A673 (cell line): ENCODE measurements around the gene ITGB8. TPM values are rescaled to one million over a fixed set of nuclear protein-coding genes. Genes with fewer than 3 reads are reported as not detected.

Experiments
- BruUV-seq: library from RNA; stranded (reverse); fragments of 400-500 nt; replicated peaks from 2 replicates; lab custom pipeline; 2021; lab: Mats Ljungman, UMichigan
- CTCF ChIA-PET: fragments of 300-600 bp; sonication (Branson Sonifier 250); formaldehyde crosslinking; loops from one replicate; lab custom pipeline; 2022; ENCODE audit warnings: antibody characterized with exemption; lab: Charles Lee
- POLR2A ChIA-PET: fragments of 300-600 bp; sonication (Branson Sonifier 250); formaldehyde crosslinking; loops from one replicate; lab custom pipeline; 2022; ENCODE audit warnings: antibody characterized with exemption; ENCODE audit not compliant: low non-redundant PET; lab: Charles Lee
- DNase-seq: peaks from one replicate; pipeline ENCODE4 v3.0.0-alpha.2; 2015; ENCODE audit warnings: low spot score
- H3K27ac ChIP-seq: fragments of 200-600 bp; sonication (generic); 2 replicates; pipeline ENCODE4 v1.5.1; 2016; ENCODE audit warnings: mixed run types, low read depth, mild to moderate bottlenecking, mixed read lengths, antibody characterized with exemption, low read length; ENCODE audit not compliant: poor library complexity, severe bottlenecking
- H3K27me3 ChIP-seq: fragments of 200-600 bp; sonication (generic); replicated peaks from 2 replicates; pipeline ENCODE4 v1.6.1; 2017; ENCODE audit warnings: mixed run types, low read depth, mild to moderate bottlenecking, mixed read lengths, antibody characterized with exemption, low read length; ENCODE audit not compliant: insufficient read depth, poor library complexity
- H3K36me3 ChIP-seq: fragments of 200-600 bp; sonication (generic); 2 replicates; pipeline ENCODE4 v1.6.1; 2016; ENCODE audit warnings: mixed run types, mild to moderate bottlenecking, mixed read lengths, antibody characterized with exemption, low read length; ENCODE audit not compliant: insufficient read depth, poor library complexity, severe bottlenecking
- H3K4me1 ChIP-seq: fragments of 200-600 bp; sonication (generic); 2 replicates; pipeline ENCODE4 v1.6.1; 2017; ENCODE audit warnings: mixed run types, mild to moderate bottlenecking, mixed read lengths, antibody characterized with exemption, low read length; ENCODE audit not compliant: insufficient read depth, poor library complexity, severe bottlenecking
- H3K4me3 ChIP-seq: fragments of 200-600 bp; sonication (generic); 2 replicates; pipeline ENCODE4 v1.5.1; 2016; ENCODE audit warnings: low read depth, mixed run types, mild to moderate bottlenecking, mixed read lengths, low read length; ENCODE audit not compliant: poor library complexity, severe bottlenecking
- H3K9me3 ChIP-seq: fragments of 200-600 bp; sonication (generic); 2 replicates; pipeline ENCODE4 v1.6.1; 2016; ENCODE audit warnings: mixed run types, low read depth, mild to moderate bottlenecking, mixed read lengths, antibody characterized with exemption, low read length; ENCODE audit not compliant: poor library complexity, severe bottlenecking
- CTCF ChIP-seq: fragments of 300-800, 200-600 bp; sonication (generic); conservative IDR thresholded peaks from 2 replicates; pipeline ENCODE4 v1.5.1; 2017; ENCODE audit warnings: low read depth, mild to moderate bottlenecking, antibody characterized with exemption, low read length, moderate library complexity, mixed read lengths
- EZH2 ChIP-seq: fragments of 200-600 bp; sonication (generic); IDR thresholded peaks from 2 replicates; pipeline ENCODE4 v1.6.1; 2017; ENCODE audit warnings: borderline replicate concordance, low read depth, mild to moderate bottlenecking, mixed read lengths, antibody characterized with exemption, low read length; ENCODE audit not compliant: poor library complexity, severe bottlenecking
- intact Hi-C: fragments of 100-400 bp; cut with micrococcal nuclease; formaldehyde crosslinking; loops from one replicate; pipeline ENCODE4 v1.10.0; 2022; ENCODE audit not compliant: unreplicated experiment
- total RNA-seq: library from RNA; stranded (reverse); gene quantifications from 2 replicates; pipeline ENCODE4 v1.2.3, GENCODE V29; 2021

ITGB8 gene
- total RNA-seq, 1 experiment from 2014 or later = 1.3 TPM

- Histone ChIP-seq H3K36me3 (no peaks in the 10 kb centered on the region), H3K27ac (peak overlapping the region; percentile 28), H3K4me1 (peaks cover 17% of the 10 kb centered on the region), H3K4me3 (no peak overlapping the region), H3K27me3 (no peaks in the 10 kb centered on the region), H3K9me3 (no peaks in the 10 kb centered on the region)
- ChIA-PET CTCF (interaction anchor here (0.6 to 0.7 kb wide), 3 partner anchors 33 to 675 kb away, joined by 3 to 6 read pairs (median 5); no protein-coding TSS in a partner anchor), POLR2A (interaction anchor here (0.7 to 0.8 kb wide), 3 partner anchors 57 to 1457 kb away, joined by 3 to 9 read pairs (median 6); no protein-coding TSS in a partner anchor)
- TF ChIP-seq CTCF (no peak), EZH2 (no peak)
- BruUV-seq = no TSS peak
- peak; percentile 78 for DNase-seq
- intact Hi-C loops = no loop called here
Measured at GRCh38 chr7:20407585-20408466, 77.1 kb downstream of the ITGB8 start.

GRCh38 chr7:20408467-20408826 is 77.7 kb downstream of the ITGB8 start:
- Histone ChIP-seq H3K27ac (peak overlapping the region; percentile 28), H3K36me3 (no peaks in the 10 kb centered on the region), H3K4me3 (no peak overlapping the region), H3K27me3 (no peaks in the 10 kb centered on the region), H3K4me1 (peaks cover 17% of the 10 kb centered on the region), H3K9me3 (no peaks in the 10 kb centered on the region)
- intact Hi-C loops = no loop called here
- ChIA-PET CTCF (interaction anchor here (0.6 to 0.7 kb wide), 2 partner anchors 32 to 136 kb away, joined by 5 to 6 read pairs; no protein-coding TSS in a partner anchor), POLR2A (interaction anchor here (0.7 to 0.8 kb wide), 3 partner anchors 58 to 1456 kb away, joined by 3 to 9 read pairs (median 6); no protein-coding TSS in a partner anchor)
- no peak for TF ChIP-seq EZH2
- TF ChIP-seq CTCF = no peak
- BruUV-seq = no TSS peak
- DNase-seq = peak; percentile 58

GRCh38 chr7:20409961-20410360 is 79.3 kb downstream of the ITGB8 start:
- Histone ChIP-seq H3K4me3 (no peak overlapping the region), H3K27ac (no peak overlapping the region), H3K9me3 (no peaks in the 10 kb centered on the region), H3K4me1 (peaks cover 17% of the 10 kb centered on the region), H3K27me3 (no peaks in the 10 kb centered on the region), H3K36me3 (no peaks in the 10 kb centered on the region)
- no peak for DNase-seq
- intact Hi-C loops = no loop called here
- no TSS peak for BruUV-seq
- no peak for TF ChIP-seq EZH2
- TF ChIP-seq CTCF = no peak
- ChIA-PET POLR2A (no interaction called here), CTCF (no interaction called here)
